Endothelial cell of umbilical vein (primary cell): ENCODE results near the gene ME3. TPM values are rescaled to one million over a fixed set of nuclear protein-coding genes. Genes with fewer than 3 reads are reported as not detected.

Source experiments
- BruUV-seq: library from RNA; stranded (reverse); fragments of 400-500 nt; replicated peaks from 2 replicates; lab custom pipeline; 2021; lab: Mats Ljungman, UMichigan
- CTCF ChIA-PET: fragments of 300-600, 350-600 bp; sonication (Branson Sonifier 250); formaldehyde crosslinking; loops from one replicate; lab custom pipeline; 2021; ENCODE audit warnings: antibody characterized with exemption, inconsistent platforms; lab: Charles Lee
- POLR2A ChIA-PET: fragments of 300-600, 350-600 bp; sonication (Branson Sonifier 250); formaldehyde crosslinking; loops from one replicate; lab custom pipeline; 2021; ENCODE audit warnings: antibody characterized with exemption, inconsistent platforms; lab: Charles Lee
- DNase-seq: peaks from one replicate; pipeline ENCODE4 v3.0.0-alpha.2; 2011; ENCODE audit warnings: low read depth, low spot score
- FAIRE-seq: peaks from 2 replicates; lab custom pipeline; 2011; peaks lifted over from hg19 to GRCh38; lab: Jason Lieb, UNC
- H2AFZ ChIP-seq: 2 replicates; pipeline ENCODE4 v1.6.0; 2012; ENCODE audit warnings: low read depth, low read length, control low read depth, inconsistent platforms
- H3K27ac ChIP-seq: 2 replicates; pipeline ENCODE4 v1.5.1; 2011; ENCODE audit warnings: low read depth, mild to moderate bottlenecking, control low read depth, low read length, moderate library complexity; ENCODE audit not compliant: insufficient read depth
- H3K27me3 ChIP-seq, 2 experiments: 2 replicates each; pipeline versions ENCODE4 v1.6.0 to v1.6.1; 2011; ENCODE audit warnings: low read length in 2 of 2, mixed read lengths in 1 of 2; ENCODE audit not compliant: control insufficient read depth in 2 of 2, insufficient read depth in 2 of 2
- H3K36me3 ChIP-seq, 2 experiments: 2 replicates in 1 of 2; 3 replicates in 1 of 2; pipeline ENCODE4 v1.5.1; 2011; ENCODE audit warnings: low read length in 2 of 2, mild to moderate bottlenecking in 1 of 2, moderate library complexity in 1 of 2; ENCODE audit not compliant: control insufficient read depth in 2 of 2, insufficient read depth in 2 of 2; ENCODE audit errors: extremely low read depth in 1 of 2
- H3K4me1 ChIP-seq: 3 replicates; pipeline ENCODE4 v1.5.1; 2011; ENCODE audit warnings: mild to moderate bottlenecking, low read length; ENCODE audit not compliant: control insufficient read depth, insufficient read depth; ENCODE audit errors: extremely low read depth
- H3K4me2 ChIP-seq: 2 replicates; pipeline ENCODE4 v1.6.1; 2011; ENCODE audit warnings: low read length, control low read depth, mixed read lengths; ENCODE audit not compliant: insufficient read depth
- H3K4me3 ChIP-seq, 3 experiments: fragments of 200-600 bp in 1 of 3; sonication (generic), shearing (Covaris generic) in 1 of 3; replicated peaks in 1 of 3; 2 replicates each; pipeline ENCODE4 v1.5.1; 2011 to 2016; ENCODE audit warnings: control low read depth in 3 of 3, low read length in 3 of 3, mild to moderate bottlenecking in 2 of 3, inconsistent platforms in 1 of 3, low read depth in 1 of 3, moderate library complexity in 1 of 3; ENCODE audit not compliant: insufficient read depth in 1 of 3
- H3K79me2 ChIP-seq: 2 replicates; pipeline ENCODE4 v1.6.0; 2012; ENCODE audit warnings: low read length, inconsistent platforms; ENCODE audit not compliant: control insufficient read depth, insufficient read depth
- H3K9ac ChIP-seq: replicated peaks from 2 replicates; pipeline ENCODE3; 2011; ENCODE audit warnings: low read length, control low read depth; ENCODE audit not compliant: insufficient read depth; ENCODE audit errors: extremely low read depth
- H3K9me1 ChIP-seq: replicated peaks from 3 replicates; pipeline ENCODE4 v1.6.0; 2011; ENCODE audit warnings: mild to moderate bottlenecking, low read length; ENCODE audit not compliant: control insufficient read depth, insufficient read depth; ENCODE audit errors: extremely low read depth
- H3K9me3 ChIP-seq: replicated peaks from 2 replicates; pipeline ENCODE4 v1.5.1; 2012; ENCODE audit warnings: low read length, inconsistent platforms; ENCODE audit not compliant: control insufficient read depth, insufficient read depth
- H4K20me1 ChIP-seq: replicated peaks from 2 replicates; pipeline ENCODE3; 2011; ENCODE audit warnings: mild to moderate bottlenecking, low read length; ENCODE audit not compliant: control insufficient read depth, insufficient read depth; ENCODE audit errors: extremely low read depth
- CTCF ChIP-seq, 2 donors: IDR thresholded peaks; 1 replicate in 1 of 2; 2 replicates in 1 of 2; pipeline ENCODE4 v1.5.1; 2011; ENCODE audit warnings: low read length in 2 of 2, mild to moderate bottlenecking in 2 of 2, moderate library complexity in 2 of 2, control low read depth in 1 of 2, inconsistent platforms in 1 of 2, low read depth in 1 of 2; ENCODE audit not compliant: insufficient read depth in 1 of 2; ENCODE audit errors: extremely low read depth in 1 of 2
- EZH2 ChIP-seq: IDR thresholded peaks from 2 replicates; pipeline ENCODE4 v1.6.1; 2012; ENCODE audit warnings: borderline replicate concordance, low read depth, mild to moderate bottlenecking, moderate library complexity, low read length, inconsistent platforms; ENCODE audit not compliant: severe bottlenecking
- FOS ChIP-seq: IDR thresholded peaks from 2 replicates; pipeline ENCODE4 v1.6.1; 2011; ENCODE audit warnings: mild to moderate bottlenecking, low read length, moderate library complexity, borderline replicate concordance; ENCODE audit not compliant: insufficient read depth
- GATA2 ChIP-seq: IDR thresholded peaks from 2 replicates; pipeline ENCODE4 v1.7.0; 2011; ENCODE audit warnings: low read depth, mild to moderate bottlenecking, moderate library complexity, mixed read lengths, low read length; ENCODE audit not compliant: insufficient read length, insufficient read depth
- JUN ChIP-seq: IDR thresholded peaks from 2 replicates; pipeline ENCODE4 v1.6.1; 2011; ENCODE audit warnings: borderline replicate concordance, low read depth; ENCODE audit not compliant: insufficient read length, insufficient read depth
- MYC ChIP-seq: IDR thresholded peaks from one replicate; pipeline ENCODE4 v1.6.1; 2011; ENCODE audit warnings: mild to moderate bottlenecking, low read depth, low read length
- POLR2A ChIP-seq: IDR thresholded peaks from 2 replicates; pipeline ENCODE4 v1.6.1; 2012; ENCODE audit warnings: low read depth, mild to moderate bottlenecking, control low read depth, low read length
- POLR2AphosphoS5 ChIP-seq: IDR thresholded peaks from 2 replicates; pipeline ENCODE4 v1.6.1; 2012; ENCODE audit warnings: low read depth, mild to moderate bottlenecking, control low read depth, low read length, moderate library complexity; ENCODE audit not compliant: insufficient read depth
- dilution Hi-C: fragments of 300-500 bp; cut with MboI; formaldehyde crosslinking; loops from one replicate; pipeline ENCODE4 v1.15.0; 2019; ENCODE audit warnings: low sequenced_read_pairs; ENCODE audit not compliant: extremely low pct_ligation_motif_present
- intact Hi-C: fragments of 100-400 bp; cut with micrococcal nuclease; formaldehyde crosslinking; loops from one replicate; pipeline ENCODE4 v1.10.0; 2022
- polyA plus RNA-seq, 4 experiments: library from polyadenylated mRNA; depleted of rRNA in 3 of 4; stranded (reverse) in 3 of 4; unstranded in 1 of 4; fragments of >200 nt; gene quantifications; 2 replicates each; pipeline versions ENCODE4 v1.2.1 to v1.2.3, GENCODE V29; 2011 to 2012; ENCODE audit warnings: missing spikeins in 1 of 4
- total RNA-seq: library from RNA; stranded (reverse); gene quantifications from 2 replicates; pipeline ENCODE4 v1.2.3, GENCODE V29; 2021
- TF ChIP-seq, protein P1 (sequence below): IDR thresholded peaks from 2 replicates; pipeline ENCODE4 v1.6.1; 2011; ENCODE audit not compliant: insufficient read depth, insufficient read length

Gene ME3
- total and polyA plus RNA-seq, 2 donors (not counting 3 experiments of a cell fraction or from before 2014, with no cell fraction given), result 26.9 to 30.4 TPM

GRCh38 chr11:86507249-86507845 is 165.1 kb downstream of the ME3 start:
- FAIRE-seq, result no peak
- no peak for DNase-seq
- no peak for TF ChIP-seq CTCF (IDR thresholded peaks at IDR 0.05; ENCODE audit: extremely low read depth in 1 of 2, insufficient read depth in 1 of 2, low read depth in 1 of 2, low read length in 2 of 2)
- TF ChIP-seq, protein P1, sequence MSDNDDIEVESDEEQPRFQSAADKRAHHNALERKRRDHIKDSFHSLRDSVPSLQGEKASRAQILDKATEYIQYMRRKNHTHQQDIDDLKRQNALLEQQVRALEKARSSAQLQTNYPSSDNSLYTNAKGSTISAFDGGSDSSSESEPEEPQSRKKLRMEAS, result no peak
- TF ChIP-seq FOS, result no peak
- no peak for TF ChIP-seq POLR2AphosphoS5
- TF ChIP-seq POLR2A, result no peak
- TF ChIP-seq MYC, result no peak
- TF ChIP-seq EZH2, result no peak
- no peak for TF ChIP-seq GATA2
- TF ChIP-seq JUN, result no peak
- CTCF ChIA-PET, result interaction anchor here (0.5 to 1.0 kb wide), 2 partner anchors 14 to 16 kb away, joined by 3 to 4 read pairs; no protein-coding TSS in a partner anchor
- Histone ChIP-seq H3K36me3 (no peaks in the 10 kb centered on the region), H3K27me3 (no peaks in the 10 kb centered on the region), H3K4me2 (no peak overlapping the region), H3K79me2 (no peaks in the 10 kb centered on the region), H3K9me1 (no peaks in the 10 kb centered on the region), H4K20me1 (no peaks in the 10 kb centered on the region), H2AFZ (no peak overlapping the region), H3K27ac (no peak overlapping the region), H3K4me3 (no peak overlapping the region), H3K9ac (no peak overlapping the region), H3K9me3 (no peaks in the 10 kb centered on the region), H3K4me1 (peaks cover 24% of the 10 kb centered on the region)
- dilution Hi-C loops (no loop called here), intact Hi-C loops (no loop called here)
- no TSS peak for BruUV-seq
- POLR2A ChIA-PET, result no interaction called here
